Posterior cingulate gyrus (tissue), 11 donors: Measurements from ENCODE around the gene CNTNAP2.

Experiments used
- DNase-seq, 10 donors: peaks; one replicate each; pipeline versions ENCODE4 v3.0.0 to v3.0.0-alpha.2; 2020 to 2021; ENCODE audit warnings: mixed read lengths in 3 of 10
- intact Hi-C: fragments of 100-400 bp; cut with DNase I; formaldehyde crosslinking; loops from one replicate; pipeline ENCODE4 v1.15.1; 2023

Gene CNTNAP2

DNA sequence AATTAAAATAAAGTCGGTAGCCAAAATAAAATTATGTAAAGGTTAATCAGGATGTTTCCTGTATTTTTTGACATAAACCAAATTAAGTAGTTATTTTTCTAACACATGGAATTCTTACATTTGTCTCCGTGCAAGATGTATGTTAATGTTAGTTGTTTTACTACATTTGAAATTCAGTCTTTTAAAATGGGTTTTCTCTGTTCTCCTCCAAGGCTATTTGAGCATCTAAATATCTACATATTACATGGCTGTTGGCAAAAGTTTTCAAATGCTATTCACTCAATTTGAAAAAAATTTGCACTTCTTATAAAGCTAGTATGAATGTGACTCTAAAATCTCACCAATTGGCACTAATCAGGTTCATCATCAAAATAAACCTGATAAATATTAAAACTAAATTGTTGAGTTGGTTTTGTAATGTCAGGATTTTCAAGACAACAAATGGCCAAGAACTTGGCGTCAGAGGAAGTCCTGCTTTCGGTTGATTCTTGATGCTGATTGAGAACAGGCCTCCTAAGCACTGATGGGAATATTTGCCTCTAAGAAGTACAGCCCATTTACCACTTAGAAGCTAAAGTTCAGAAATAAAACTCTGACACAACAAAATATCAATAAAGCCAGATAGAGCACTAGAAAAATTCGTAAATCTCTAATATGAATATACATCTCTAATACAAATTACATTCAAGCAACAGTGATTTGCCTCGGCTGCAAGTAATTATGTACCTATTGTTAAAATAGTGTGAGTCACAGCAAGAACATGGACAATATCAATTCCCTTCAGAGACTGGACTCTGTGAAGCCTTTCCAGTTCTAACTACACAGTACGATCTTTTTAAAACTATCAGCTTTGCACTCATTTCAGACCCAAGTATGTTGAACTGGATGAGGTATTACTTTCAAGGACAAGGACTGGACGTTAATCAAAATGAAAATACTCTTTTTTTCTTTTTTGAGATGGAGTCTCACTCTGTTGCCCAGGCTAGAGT lies 1740.8 kb downstream of the CNTNAP2 start:
- DNase-seq, result no peak
- intact Hi-C loops, result no loop called here

DNA sequence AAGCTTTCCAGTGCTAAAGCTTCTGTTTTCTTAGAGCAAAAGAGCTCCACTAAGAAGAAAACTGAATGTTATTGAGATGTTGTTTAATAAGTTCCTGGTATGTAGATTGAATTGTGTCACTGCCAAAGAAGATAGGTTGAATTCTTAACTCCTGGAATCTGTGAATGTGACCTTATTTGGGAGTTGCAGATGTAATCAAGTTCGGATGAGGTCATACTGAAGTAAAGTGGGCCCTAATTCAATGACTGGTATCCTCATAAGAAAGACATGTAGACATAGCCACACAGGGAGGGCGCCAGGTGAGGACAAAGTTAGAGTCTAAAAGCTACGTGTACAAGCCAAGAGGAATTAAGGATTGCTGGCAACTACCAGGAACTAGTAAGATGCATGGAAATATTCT lies 1741.8 kb downstream of the CNTNAP2 start:
- no peak for DNase-seq
- intact Hi-C loops, result no loop called here

DNA sequence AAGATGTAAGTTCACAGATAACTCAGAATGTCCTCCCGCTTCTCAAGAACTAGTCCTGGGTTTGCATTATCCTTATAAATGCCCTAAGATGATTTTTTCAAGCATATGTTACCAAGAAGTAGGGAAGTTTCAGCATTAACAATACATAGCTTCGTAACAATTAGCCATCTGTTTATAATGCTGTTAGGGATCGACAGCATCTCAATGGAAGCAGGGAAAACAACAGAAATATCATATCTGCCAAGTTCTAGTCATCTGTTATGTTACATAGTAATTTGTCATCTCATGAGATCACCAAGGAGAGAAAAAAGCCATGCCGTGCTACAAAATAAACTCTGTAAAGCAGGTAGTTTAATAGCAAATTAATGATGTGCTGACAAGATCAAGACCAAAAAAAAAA lies 1742.4 kb downstream of the CNTNAP2 start:
- DNase-seq, result no peak
- intact Hi-C loops, result no loop called here

DNA sequence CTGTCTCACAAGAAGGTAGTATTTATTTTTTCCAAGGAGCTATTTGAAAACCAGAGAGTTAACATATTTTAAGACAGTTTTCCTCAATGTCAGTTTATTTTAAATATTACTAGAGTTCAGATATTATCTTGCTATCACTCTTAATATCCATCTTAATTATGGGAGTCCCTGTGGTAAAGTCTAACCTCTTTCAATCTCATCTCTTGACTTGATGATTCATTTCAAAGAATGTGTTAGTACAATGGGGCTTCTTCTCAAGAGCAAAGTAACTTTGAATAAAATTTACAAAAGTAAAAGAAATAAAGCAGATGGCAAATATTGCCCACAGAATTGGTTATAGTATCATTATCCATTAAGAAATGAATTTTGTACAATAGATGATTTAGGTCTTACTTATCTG lies 1742.9 kb downstream of the CNTNAP2 start:
- intact Hi-C loops, result no loop called here
- DNase-seq, result no peak

DNA sequence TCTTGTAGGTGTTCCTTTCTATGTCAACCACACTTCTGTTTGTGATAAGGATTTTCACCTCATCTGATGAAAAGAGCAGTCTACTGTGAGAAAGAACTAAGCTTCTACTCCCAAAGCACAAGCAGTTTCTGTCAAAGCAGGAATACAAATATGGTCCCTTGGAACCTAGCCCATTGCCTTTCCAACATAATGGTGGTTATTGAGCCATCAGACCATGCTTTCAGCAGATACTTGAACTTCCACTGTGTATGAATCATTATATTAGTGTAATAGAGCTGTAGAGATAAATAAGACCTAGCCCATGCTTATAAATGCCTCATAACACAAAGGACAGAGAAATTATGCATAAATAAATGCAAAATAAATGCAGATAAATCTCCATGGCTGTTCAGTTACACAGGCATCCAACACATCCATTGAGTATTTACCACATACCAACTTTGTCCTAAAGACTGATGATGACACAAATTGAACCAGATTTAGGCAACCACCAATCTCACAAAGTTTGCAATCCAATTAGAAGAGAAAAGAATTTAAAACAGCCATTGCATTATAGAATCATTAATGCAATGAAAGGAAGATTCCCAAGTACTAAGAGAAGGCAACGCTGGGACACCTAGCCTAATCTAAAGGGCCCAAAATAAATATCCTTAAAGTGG lies 1744.6 kb downstream of the CNTNAP2 start:
- intact Hi-C loops, result no loop called here
- no peak for DNase-seq

DNA sequence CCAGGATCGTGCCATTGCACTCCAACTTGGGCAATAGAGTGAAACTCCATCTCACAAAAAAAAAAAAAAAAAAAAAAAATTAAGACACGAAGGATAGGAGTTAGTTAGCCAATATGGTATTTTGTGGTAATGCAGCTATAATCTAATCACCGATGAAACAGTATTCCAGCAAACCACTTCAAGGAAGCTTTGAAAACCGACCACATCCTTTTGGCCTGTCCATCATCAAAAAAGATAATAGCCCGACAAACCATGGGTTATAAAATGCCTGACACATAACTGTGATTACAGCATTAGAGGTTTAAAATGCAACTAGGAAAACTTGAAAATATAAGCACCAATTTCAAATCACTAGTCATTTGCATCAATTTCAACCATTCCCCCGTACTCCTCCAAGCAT lies 1745.3 kb downstream of the CNTNAP2 start:
- intact Hi-C loops, result no loop called here
- DNase-seq, result no peak

DNA sequence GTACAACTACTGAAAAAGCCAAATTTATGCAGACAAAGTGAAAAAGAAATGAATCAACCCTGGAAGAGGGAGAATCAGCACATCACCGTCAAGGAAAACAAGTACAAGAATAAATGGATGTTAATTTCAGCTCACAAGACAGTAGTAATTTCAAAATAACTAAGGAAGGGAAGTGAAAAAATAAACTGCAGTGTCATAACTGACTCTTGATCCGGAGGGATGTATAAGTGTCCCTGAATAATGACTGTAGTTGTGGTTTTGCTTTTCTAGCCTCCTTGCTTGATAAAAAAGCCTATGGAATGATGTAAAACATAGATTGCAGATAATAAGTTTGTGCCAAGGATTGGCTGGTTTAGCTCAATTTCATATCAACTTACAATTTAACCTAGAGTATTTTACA lies 1752.9 kb downstream of the CNTNAP2 start:
- no peak for DNase-seq
- intact Hi-C loops, result no loop called here

DNA sequence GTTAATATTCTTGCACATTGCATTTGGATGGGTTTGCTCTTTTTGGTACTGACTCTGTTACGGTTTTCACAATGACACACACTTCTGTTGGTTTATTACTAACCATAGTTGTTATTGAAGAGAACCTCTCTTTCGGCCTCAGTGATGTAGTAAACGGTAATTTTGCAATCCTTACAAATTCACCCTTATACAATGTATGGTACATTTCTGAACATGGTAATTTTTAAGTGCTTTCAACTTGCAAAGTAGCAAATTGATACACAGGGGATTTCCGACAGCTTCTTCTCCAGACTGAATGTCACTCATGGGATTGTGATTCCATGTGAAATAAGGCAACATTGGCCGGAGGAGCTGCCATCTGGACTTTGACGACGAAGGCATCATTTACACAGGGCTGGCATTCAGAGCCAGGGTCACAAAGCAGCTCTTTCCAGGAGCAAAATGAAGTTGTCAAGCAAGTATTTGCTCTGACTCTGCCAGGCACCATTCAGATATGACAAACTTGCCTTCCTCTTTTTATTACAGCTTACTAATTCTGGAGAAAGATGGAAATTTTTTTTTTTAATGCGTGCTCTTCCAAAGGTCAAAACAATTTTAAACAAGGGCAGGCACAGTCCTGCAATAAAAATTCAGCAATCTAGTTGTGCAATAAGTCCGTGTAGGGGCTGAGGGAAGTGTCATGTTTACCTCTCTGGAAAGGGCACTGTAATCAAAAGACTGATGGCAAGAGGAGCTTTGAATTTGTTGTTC lies 1762.5 kb downstream of the CNTNAP2 start:
- intact Hi-C loops, result no loop called here
- DNase-seq, result peak in 5 of 10 donors; percentile 10 to 83 (median 27)

DNA sequence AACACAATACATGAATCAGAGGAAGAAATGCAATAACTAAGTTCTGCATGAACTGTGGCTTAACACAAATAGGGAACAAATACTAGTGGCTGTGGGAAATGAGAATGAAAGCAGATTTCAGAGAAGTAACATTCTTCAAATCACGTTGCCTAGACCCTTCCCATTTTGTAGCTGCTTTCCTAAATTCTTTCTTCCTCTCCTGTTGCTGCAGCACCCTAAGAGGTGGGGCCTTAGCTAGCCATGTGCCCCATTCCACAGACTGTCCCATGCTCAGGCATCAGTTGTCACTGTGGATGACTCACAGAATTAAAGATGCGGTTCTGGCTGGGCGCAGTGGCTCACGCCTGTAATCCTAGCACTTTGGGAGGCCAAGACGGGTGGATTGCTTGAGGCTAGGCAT lies 1769.3 kb downstream of the CNTNAP2 start:
- no peak for DNase-seq
- intact Hi-C loops, result no loop called here

DNA sequence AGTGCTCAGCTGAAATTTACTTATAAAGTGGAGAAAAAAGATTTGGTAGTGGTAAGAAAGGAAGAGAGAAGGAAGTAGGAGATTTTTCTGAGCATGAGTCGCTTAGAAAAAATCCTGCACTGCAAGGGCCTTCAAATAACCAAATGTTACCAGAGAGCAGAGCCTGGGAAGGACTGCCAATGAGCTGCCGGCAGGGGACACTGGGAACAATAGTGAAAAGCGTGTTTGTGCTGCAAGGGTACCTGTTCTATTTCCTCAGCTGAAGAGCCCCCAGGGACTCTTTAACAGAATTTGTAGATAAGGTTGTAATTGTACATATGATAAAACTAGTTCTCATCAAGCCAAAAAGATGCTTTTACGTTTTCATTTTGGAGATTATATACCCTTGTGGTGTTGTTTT lies 1777.7 kb downstream of the CNTNAP2 start:
- intact Hi-C loops, result no loop called here
- DNase-seq, result peak in 2 of 10 donors; percentile 12 to 36

DNA sequence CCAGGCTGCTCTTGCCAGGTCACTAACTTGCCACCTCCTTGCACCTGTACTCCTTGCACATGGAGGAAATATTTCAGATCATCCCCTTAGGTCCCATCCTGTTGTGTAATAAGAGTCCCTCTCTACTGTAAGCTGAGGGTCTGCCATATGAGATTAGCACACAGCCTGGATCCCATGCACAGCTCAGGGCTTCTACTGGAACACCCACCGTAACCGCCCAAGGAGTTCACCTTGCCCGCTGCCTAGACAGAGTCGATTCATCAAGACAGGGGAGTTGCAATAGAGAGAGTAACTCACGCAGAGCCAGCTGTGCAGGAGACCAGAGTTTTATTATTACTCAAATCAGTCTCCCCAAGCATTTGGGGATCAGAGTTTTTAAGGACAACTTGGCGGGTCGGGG lies 1779.5 kb downstream of the CNTNAP2 start:
- no peak for DNase-seq
- intact Hi-C loops, result no loop called here

DNA sequence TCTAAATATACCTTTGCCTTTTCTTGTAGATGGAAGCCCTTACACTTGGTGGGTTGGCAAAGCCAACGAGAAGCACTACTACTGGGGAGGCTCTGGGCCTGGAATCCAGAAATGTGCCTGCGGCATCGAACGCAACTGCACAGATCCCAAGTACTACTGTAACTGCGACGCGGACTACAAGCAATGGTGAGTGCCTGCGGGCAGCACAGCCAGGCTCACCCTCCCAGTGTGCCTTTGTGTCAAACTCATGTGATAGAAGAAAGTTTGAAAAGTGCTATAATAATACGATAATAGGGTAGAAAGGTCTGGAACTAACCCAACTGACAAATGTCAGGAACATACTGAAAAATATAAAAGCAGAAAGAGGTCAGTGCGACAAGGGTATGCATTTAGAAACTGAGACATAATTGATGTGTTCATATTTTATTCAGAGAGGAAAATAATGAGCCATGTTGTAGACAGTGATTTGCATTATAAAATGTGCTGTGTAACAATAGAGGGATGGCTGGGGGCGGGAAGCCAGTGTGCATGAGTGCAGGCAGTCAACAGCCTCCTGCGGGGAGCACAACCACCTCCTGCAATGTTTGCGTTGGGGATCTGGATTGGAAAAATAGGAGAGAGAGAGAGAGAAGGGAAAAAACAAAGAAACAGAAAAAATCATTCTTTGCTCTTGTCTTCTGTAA lies 1787.1 kb downstream of the CNTNAP2 start:
- intact Hi-C loops, result no loop called here
- DNase-seq, result no peak

DNA sequence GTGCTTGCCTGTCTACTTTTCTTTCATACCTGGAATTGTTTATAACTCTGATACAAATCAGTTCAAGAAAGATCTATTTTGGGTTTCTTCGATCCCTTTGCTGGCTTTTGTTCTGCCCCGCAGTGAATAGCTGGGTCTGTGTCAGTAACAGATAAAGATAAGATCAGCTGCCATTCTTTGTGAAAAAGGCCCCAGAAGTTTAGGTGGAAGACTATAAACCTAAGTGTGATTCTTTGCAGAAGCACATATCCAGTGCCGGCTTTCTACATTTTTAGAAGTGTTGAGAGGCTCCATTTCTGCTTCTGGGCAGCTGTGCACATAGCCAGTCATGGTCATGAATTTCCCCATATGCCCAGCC lies 1787.6 kb downstream of the CNTNAP2 start:
- DNase-seq, result no peak
- intact Hi-C loops, result no loop called here

DNA sequence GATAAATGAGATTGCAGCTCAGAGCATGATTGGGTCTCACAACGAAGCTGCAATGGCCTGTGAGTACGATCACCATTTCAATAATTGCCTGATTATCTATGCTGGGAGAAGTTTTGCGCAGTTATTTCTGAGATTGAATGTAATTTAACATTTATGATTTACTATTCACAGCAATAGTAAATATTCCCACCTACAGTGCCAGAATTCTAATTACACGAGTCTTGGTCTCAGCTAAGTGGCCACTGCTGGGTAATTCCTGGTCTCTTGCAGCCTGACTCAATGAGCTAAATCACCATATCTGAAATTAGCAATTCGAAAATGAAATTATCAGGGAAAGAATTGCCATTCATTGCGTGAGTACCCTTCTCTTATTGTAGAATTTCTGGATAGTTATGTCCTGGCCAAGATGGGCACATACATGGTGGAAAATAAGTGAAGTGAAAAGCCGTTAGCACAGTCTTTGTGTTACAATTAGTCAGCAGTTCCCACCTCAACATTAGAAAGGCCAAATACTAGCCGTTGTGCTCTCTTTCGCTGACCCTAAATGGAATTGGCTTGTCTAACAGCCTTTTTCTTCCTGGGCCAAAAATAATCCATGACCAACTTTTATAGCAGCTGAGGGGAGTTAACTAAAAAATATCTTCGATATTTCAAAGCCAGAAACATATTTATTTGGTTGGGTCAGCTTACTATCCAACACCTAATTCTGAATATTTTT lies 1793.0 kb downstream of the CNTNAP2 start:
- no peak for DNase-seq
- intact Hi-C loops, result no loop called here

DNA sequence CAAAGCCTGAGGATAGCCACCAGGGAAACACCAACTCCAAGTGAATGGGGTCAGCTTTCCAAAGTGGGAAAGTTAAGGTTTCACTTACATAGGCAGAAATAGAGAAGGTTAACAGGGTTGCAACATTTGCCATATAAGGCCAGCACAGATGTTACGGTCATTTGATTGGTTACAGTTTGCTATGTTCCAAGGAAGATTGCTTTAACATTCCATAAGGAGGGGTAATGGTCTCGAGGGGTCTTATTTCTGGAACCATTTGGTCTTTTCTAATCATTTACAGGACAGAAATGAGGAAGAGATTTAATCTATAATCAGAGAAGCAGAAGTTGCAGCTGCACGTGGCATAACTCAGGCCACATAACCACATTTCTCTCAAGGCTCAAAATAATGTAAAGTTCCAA lies 1794.6 kb downstream of the CNTNAP2 start:
- DNase-seq, result no peak
- intact Hi-C loops, result no loop called here

DNA sequence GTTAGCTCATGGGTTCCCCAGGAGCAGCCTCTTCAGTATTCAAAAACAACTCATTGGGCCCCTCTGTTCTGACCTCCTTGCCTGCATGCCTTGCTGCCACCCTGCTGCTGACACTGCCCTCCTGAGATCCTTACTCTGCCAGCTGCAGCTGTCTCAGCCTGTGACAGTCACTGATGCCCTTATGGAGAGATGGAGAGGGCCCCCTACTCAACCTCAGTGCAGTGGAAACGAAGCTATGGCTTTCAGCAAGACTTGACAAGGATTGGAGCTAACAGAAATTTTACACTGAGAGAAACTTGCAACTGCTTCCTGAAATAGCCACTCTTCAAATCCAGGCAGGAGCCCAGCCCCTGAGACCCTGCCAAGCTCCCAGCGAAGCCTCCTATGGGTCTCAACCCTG lies 1795.7 kb downstream of the CNTNAP2 start:
- intact Hi-C loops, result no loop called here

DNA sequence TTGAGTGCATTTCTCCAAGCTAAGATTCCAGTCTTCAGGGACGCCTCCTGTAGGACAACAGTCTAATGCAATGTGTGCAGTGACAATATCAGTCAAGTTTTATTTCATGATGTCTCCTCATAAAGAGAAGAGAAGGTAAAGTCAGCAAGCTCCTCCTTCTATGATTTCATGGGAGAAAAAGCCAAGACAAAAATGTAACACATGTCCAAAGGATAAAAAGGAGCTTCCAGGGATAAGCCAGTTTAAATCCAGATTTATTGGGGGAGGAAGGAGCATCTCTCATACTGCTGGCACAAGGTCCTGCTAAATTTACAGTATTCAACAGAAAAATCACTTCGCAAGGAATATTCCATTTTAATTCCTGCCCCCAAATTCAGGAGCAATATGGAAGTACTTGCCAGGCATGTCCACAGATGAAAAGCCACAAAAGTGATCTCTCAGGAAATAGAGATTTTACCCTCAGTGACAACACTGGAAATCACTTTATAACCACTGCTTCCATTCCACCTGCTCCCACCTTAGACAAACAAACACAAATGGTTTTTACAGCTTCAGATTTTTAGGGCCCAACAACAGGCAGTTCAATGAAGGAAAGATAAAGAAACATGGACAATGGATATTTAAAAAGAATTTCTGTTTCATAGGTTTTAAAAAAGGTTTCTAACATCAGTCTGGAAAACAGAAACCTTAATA lies 1796.5 kb downstream of the CNTNAP2 start:
- intact Hi-C loops, result no loop called here
- no peak for DNase-seq

More for the DNA sequence above, 1795.7 kb downstream of the CNTNAP2 start:
- DNase-seq, result no peak

DNA sequence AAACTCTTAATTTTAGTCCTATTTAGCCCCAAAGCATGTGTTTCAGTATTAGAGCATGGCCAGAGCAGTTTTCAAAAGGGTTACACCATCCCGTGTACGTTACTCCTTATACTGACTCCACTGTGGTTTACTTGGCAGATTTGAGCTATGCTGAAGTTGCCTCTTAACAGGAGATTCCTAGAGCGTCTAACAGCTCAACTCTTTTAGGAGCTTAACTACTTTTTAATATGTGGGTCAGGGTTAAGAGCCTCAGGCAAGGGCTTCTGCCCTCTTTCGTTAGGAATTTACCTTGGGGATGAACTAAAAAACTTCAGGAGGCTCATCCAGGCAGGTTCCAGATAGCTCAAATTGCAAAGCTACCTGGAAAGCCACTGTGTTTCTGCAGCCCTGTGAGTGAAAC lies 1799.2 kb downstream of the CNTNAP2 start:
- DNase-seq, result no peak
- intact Hi-C loops, result no loop called here

DNA sequence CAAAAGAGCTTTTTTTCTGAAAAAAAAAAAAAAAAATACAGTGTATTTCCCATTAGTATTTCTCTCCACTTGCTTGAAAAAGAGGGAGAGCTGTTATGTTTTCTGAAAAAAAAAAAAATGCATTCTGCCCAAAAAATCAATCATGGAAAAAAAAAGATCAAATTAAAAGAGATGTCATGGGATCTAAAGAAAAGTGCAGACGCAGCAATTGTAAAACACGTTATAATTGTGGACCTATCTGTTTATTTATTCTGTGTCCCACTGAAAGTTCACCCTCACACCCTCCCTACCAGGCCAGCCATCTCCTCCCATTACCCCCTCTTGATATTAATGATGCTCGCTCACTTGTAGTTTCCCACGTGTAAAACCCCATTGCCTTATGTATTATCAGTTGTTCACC lies 1800.0 kb downstream of the CNTNAP2 start:
- DNase-seq, result no peak
- intact Hi-C loops, result no loop called here
